Naive thymus-derived CD8-positive, alpha-beta T cell (primary cell): ENCODE measurements around the gene SMARCAL1. TPM values are rescaled to one million over a fixed set of nuclear protein-coding genes. Genes with fewer than 3 reads are reported as not detected.
"Not testable (repeated sequence)": the region's sequence is repeated elsewhere in the genome, so short reads cannot be mapped to it uniquely, and the experiment has no call there.

Experiments used
- ATAC-seq, 2 donors: fragments of 150-1000 bp; cut with Tn5 transposase in 1 of 2; sonication (Bioruptor Pico), chemical (Tn5 transposase) in 1 of 2; 1 replicate in 1 of 2; 2 replicates in 1 of 2; pipeline ENCODE4 v1.10.0; 2021; ENCODE audit warnings: mild to moderate bottlenecking in 2 of 2, moderate library complexity in 2 of 2
- POLR2A ChIA-PET: fragments of 350-600 bp; sonication (Branson Sonifier 250); formaldehyde crosslinking; loops from one replicate; lab custom pipeline; 2021; ENCODE audit warnings: antibody characterized with exemption; lab: Charles Lee
- DNase-seq, 10 donors: peaks; one replicate each; pipeline versions ENCODE4 v3.0.0 to v3.0.0-alpha.2; 2020 to 2022
- H3K27ac Mint-ChIP-seq, 10 donors: one replicate each; pipeline ENCODE4 v1.8.0; 2020 to 2022; ENCODE audit warnings: mild to moderate bottlenecking in 10 of 10, mixed read lengths in 10 of 10, moderate library complexity in 4 of 10, inconsistent platforms in 1 of 10
- H3K27me3 Mint-ChIP-seq, 5 donors: one replicate each; pipeline ENCODE4 v1.8.0; 2021 to 2022; ENCODE audit warnings: mixed read lengths in 5 of 5
- H3K36me3 Mint-ChIP-seq, 3 donors: one replicate each; pipeline ENCODE4 v1.8.0; 2020 to 2022; ENCODE audit warnings: mixed read lengths in 3 of 3, mild to moderate bottlenecking in 2 of 3, inconsistent platforms in 1 of 3
- H3K4me1 Mint-ChIP-seq, 4 donors: one replicate each; pipeline ENCODE4 v1.8.0; 2021 to 2022; ENCODE audit warnings: mixed read lengths in 4 of 4
- H3K4me3 Mint-ChIP-seq, 10 donors: one replicate each; pipeline ENCODE4 v1.8.0; 2020 to 2022; ENCODE audit warnings: mild to moderate bottlenecking in 10 of 10, mixed read lengths in 10 of 10, moderate library complexity in 6 of 10, inconsistent platforms in 1 of 10
- H3K9me3 Mint-ChIP-seq, 9 donors: one replicate each; pipeline ENCODE4 v1.8.0; 2020 to 2022; ENCODE audit warnings: mixed read lengths in 9 of 9, mild to moderate bottlenecking in 3 of 9, inconsistent platforms in 1 of 9, moderate library complexity in 1 of 9
- polyA plus RNA-seq, 3 donors: library from polyadenylated mRNA; unstranded; fragments of 300-500 nt; fragmentation: Illumina TruSeq; gene quantifications; one replicate each; pipeline ENCODE4 v1.2.3, GENCODE V29; 2021
- total RNA-seq, 8 experiments: library from RNA in 2 of 8; stranded (reverse) in 2 of 8; gene quantifications; one replicate each; pipeline ENCODE4 v1.2.3 and lab custom pipeline; 2021 to 2026

The SMARCAL1 gene
- total and polyA plus RNA-seq, 5 experiments from 2014 or later = 18.7 to 22.5 (median 22.0) TPM

DNA sequence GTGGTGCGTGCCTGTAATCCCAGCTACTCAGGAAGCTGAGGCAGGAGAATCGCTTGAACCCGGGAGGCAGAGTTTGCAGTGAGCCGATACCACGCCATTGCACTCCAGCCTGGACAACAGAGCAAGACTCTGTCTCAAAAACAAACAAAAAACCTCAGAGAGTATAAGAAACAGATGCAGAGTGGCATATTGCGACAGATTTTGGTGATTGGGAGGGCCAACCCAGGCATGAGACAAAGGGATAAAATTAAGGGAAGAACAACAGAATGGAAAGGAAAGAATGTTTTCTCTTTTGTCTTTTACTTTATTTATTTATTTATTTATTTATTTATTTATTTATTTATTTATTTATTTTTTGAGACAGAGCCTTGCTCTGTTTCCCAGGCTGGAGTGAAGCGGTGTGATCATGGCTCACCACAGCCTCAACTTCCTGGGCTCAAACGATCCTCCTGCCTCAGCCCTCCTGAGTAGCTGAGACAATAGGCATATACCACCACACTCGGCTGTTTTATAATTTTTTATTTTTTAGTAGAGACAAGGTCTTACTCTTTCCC lies 106.4 kb downstream of the SMARCAL1 start:
- H3K4me1 Mint-ChIP-seq, H3K9me3 Mint-ChIP-seq, H3K4me3 Mint-ChIP-seq, ATAC-seq, DNase-seq, H3K27me3 Mint-ChIP-seq, H3K36me3 Mint-ChIP-seq, H3K27ac Mint-ChIP-seq: not testable (repeated sequence)
- POLR2A ChIA-PET = interaction anchor here (0.8 kb wide), 1 partner anchor 146 kb away, joined by 3 read pairs; no protein-coding TSS in a partner anchor

DNA sequence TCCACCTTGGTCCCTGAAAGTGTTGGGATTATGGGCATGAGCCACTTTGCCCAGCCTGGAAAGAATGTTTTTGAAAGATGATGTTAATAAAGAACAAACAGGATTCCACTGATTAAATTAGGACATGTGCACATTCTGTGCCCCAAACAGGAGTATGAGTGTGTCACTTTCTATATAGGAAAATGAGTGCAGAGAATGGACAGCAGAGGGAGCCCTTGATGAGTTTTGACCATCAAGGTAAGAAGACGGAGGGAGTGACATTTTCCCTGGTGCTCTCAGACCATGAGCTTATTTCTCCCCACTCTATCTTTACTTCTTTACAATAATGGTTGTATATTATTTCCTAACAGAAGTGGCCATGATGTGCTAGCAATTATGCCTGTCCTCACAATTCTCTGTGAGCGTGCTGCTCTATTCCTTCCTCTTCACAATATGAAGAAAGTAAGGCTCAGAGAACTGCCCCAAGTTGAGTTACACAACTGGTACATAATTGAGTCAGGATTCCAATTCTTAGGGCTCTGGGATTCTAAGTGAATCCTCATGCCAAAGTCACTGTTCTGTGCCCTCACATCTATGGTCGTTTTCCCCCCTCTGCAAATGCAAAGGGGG lies 107.0 kb downstream of the SMARCAL1 start:
- Mint-ChIP-seq H3K36me3 (no peaks in the 10 kb centered on the region), H3K4me1 (no peaks in the 10 kb centered on the region), H3K27me3 (no peaks in the 10 kb centered on the region), H3K9me3 (no peaks in the 10 kb centered on the region), H3K4me3 (no peak overlapping the region), H3K27ac (peak overlapping the region in 1 of 10 donors; percentile 37)
- DNase-seq = peak in 8 of 10 donors; percentile 32 to 71 (median 52)
- peak; percentile 44 to 72 for ATAC-seq
- POLR2A ChIA-PET = no interaction called here

DNA sequence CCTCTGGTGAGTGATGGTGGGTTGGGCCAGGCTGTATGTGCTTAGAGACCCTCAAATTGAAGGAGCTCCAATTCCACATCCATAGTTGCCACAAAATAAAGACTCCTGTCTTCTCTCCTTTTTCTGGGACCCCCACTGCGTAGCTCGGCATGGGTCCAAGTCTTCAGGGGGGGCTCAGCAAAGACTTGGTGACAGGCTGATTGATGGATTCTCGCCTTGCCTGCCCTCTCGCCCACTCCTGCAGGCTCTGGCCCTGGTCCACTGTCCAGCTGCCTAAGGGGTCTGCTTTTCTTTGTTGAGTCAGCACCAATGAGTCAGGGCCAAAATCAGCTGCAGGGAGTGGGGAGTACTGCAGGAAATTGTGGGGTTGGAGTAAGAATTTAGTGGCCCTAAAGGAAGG lies 107.8 kb downstream of the SMARCAL1 start:
- no peaks in the 10 kb centered on the region for H3K27me3 Mint-ChIP-seq
- no peak for ATAC-seq
- H3K4me1 Mint-ChIP-seq = no peaks in the 10 kb centered on the region
- H3K27ac Mint-ChIP-seq = no peak overlapping the region
- POLR2A ChIA-PET = no interaction called here
- H3K36me3 Mint-ChIP-seq = no peaks in the 10 kb centered on the region
- no peak overlapping the region for H3K4me3 Mint-ChIP-seq
- no peak for DNase-seq
- H3K9me3 Mint-ChIP-seq = peaks cover 0 to 4% (median 0%) of the 10 kb centered on the region in 9 donors

DNA sequence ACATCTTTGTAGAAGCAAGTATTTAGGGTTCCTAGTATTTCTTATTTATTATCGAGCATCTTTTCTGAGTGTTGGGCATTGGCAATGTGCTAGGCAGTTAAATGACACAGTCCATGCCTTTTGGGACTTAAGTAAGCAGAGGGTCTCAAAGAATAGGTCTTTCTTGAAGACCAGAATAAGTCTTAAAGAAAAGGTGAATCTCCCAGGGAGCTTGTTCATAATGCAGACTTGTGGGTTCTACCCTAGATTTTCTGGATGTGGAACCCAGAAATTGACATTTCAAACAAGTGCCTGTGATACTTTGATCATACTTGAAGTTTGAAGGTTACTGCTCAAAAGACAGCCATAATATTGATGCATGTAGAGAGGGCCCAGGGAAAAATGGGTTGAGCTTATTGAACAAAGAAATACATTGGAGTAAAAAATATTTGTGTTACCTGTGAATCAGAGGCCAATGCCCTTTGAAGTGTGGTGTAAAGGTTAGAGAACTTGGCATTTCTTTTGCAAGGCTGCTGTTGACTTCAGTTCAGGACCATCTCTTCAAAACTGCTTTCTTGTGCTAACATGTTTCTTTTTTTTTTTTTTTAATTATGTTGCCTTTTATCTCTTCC lies 110.7 kb downstream of the SMARCAL1 start:
- Mint-ChIP-seq H3K4me1 (no peaks in the 10 kb centered on the region), H3K4me3 (no peak overlapping the region), H3K27me3 (peaks cover 0 to 7% (median 0%) of the 10 kb centered on the region in 5 donors), H3K36me3 (no peaks in the 10 kb centered on the region), H3K27ac (no peak overlapping the region), H3K9me3 (peaks cover 0 to 4% (median 0%) of the 10 kb centered on the region in 9 donors)
- DNase-seq = no peak
- ATAC-seq = no peak
- POLR2A ChIA-PET = no interaction called here

DNA sequence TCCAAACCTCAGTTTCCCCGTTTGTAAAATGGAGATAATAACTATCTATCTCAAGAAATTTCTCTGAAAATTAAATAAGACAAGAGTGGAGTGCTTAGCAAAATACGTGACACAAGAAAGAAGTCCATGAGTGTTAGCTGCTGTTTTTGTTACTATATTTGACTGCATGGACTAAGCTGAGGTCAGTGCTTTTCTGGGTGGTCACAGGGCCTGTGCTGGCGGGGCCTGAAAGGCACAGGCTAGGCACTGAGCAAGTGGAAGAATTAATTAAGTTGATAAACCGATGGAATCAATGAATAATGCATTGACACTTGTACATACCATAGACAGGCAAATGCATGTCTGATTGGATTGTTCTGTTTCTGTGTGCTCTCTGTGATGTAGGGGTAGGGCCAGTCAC lies 113.7 kb downstream of the SMARCAL1 start:
- DNase-seq (no peak), ATAC-seq (no peak)
- peaks cover 0 to 2% (median 0%) of the 10 kb centered on the region in 3 donors for H3K36me3 Mint-ChIP-seq
- peaks cover 0 to 7% (median 0%) of the 10 kb centered on the region in 5 donors for H3K27me3 Mint-ChIP-seq
- POLR2A ChIA-PET = no interaction called here
- H3K4me1 Mint-ChIP-seq = no peaks in the 10 kb centered on the region
- peaks cover 0 to 4% (median 0%) of the 10 kb centered on the region in 9 donors for H3K9me3 Mint-ChIP-seq
- H3K4me3 Mint-ChIP-seq = no peak overlapping the region
- H3K27ac Mint-ChIP-seq = no peak overlapping the region

DNA sequence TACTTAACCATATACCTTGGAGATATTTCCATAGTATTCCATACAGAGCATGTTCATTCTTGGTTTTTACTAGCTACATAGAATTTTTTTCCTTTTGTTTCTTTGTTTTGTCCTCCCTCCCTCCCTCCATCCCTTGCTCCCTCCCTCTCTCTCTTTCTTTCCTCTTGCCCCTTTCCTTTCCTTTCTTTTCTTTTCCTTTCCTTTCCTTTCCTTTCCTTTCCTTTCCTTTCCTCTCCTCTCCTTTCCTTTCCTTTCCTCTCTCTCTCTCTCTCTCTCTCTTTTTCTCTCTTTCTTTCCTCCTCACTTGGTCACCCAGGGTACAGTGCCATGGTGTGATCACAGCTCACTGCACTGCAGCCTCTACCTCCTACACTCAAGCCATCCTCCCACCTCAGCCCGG lies 114.7 kb downstream of the SMARCAL1 start:
- no peak overlapping the region for H3K4me3 Mint-ChIP-seq
- H3K27ac Mint-ChIP-seq = no peak overlapping the region
- DNase-seq = no peak
- peaks cover 0 to 4% (median 0%) of the 10 kb centered on the region in 9 donors for H3K9me3 Mint-ChIP-seq
- H3K36me3 Mint-ChIP-seq = peaks cover 0 to 2% (median 0%) of the 10 kb centered on the region in 3 donors
- ATAC-seq = no peak
- POLR2A ChIA-PET = no interaction called here
- peaks cover 0 to 7% (median 1%) of the 10 kb centered on the region in 5 donors for H3K27me3 Mint-ChIP-seq
- no peaks in the 10 kb centered on the region for H3K4me1 Mint-ChIP-seq

DNA sequence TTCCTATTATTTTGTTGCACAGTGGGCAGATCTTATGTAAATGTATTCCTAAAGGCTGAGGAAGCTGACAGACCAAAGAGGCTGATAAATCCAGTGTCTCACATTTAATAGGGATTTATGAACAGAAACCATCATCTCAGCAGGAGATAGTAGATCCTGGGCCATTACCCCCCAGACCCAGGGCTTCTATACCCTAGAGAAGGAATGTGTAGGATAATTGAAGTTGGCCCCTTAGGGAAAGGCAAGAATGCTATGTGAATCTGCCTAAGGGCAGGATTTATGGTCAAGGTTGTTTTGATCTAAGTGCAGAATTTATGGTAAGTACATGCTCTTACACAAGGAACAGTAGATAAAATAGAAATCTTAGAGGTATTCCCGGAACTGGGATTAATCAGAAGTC lies 115.3 kb downstream of the SMARCAL1 start:
- no peak overlapping the region for H3K27ac Mint-ChIP-seq
- POLR2A ChIA-PET = no interaction called here
- no peak for DNase-seq
- no peaks in the 10 kb centered on the region for H3K4me1 Mint-ChIP-seq
- H3K9me3 Mint-ChIP-seq = peaks cover 0 to 4% (median 0%) of the 10 kb centered on the region in 9 donors
- H3K27me3 Mint-ChIP-seq = peaks cover 0 to 7% (median 2%) of the 10 kb centered on the region in 5 donors
- H3K36me3 Mint-ChIP-seq = peaks cover 0 to 2% (median 0%) of the 10 kb centered on the region in 3 donors
- no peak overlapping the region for H3K4me3 Mint-ChIP-seq
- ATAC-seq = no peak

DNA sequence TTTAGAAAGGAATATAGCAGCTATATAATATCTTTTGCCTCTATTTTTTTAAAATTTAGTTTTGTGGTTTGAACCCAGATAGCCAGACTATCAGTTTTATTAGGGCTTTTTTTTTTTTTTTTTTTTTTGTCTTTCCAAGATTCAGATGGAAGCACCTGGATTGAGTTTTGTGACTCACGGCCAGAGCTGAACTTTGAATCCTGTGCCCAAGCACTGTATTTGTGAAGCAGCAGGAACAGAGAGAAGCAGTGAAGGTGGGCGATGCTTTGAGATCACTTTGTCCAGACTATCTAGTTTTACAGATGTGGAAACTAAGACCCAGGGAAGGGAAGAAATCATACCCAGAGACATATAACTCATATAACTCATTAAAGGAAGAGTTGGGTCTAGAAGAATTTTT lies 120.3 kb downstream of the SMARCAL1 start:
- Mint-ChIP-seq H3K27ac (no peak overlapping the region), H3K9me3 (no peaks in the 10 kb centered on the region), H3K27me3 (peaks cover 0 to 9% (median 1%) of the 10 kb centered on the region in 5 donors), H3K4me3 (no peak overlapping the region), H3K4me1 (peaks cover 0 to 2% (median 0%) of the 10 kb centered on the region in 4 donors), H3K36me3 (peaks cover 0 to 2% (median 0%) of the 10 kb centered on the region in 3 donors)
- DNase-seq = no peak
- no peak for ATAC-seq
- POLR2A ChIA-PET = no interaction called here

Other genes with a start within 250 kb of the SMARCAL1 start
- not detected for gene MARCHF4, start 40.0 kb upstream of the SMARCAL1 start, total RNA-seq
- gene MARCHF4, start 40.0 kb upstream of the SMARCAL1 start, polyA plus RNA-seq = not detected
- gene RPL37A, start 86.4 kb downstream of the SMARCAL1 start, total RNA-seq = 1,000 to 10,000 TPM; 3,176 to 3,258 TPM
- gene RPL37A, start 86.4 kb downstream of the SMARCAL1 start, polyA plus RNA-seq = 1,000 to 10,000 TPM; 4,502 to 5,032 (median 4,635) TPM
- gene IGFBP2, start 220.9 kb downstream of the SMARCAL1 start, total RNA-seq = not detected
- under 1 TPM in 2 of 3 donors, not detected in 1; 0.15 to 0.48 TPM for gene IGFBP2, start 220.9 kb downstream of the SMARCAL1 start, polyA plus RNA-seq